Progenitor cell of endocrine pancreas (in vitro differentiated cells): ENCODE results near the gene ZSCAN5A. TPM values are rescaled to one million over a fixed set of nuclear protein-coding genes. Genes with fewer than 3 reads are reported as not detected.

Source experiments
- DNase-seq: peaks from one replicate; pipeline ENCODE4 v3.0.0; 2021; ENCODE audit warnings: low spot score; ENCODE audit not compliant: unreplicated experiment
- H3K27ac Mint-ChIP-seq: 2 replicates; pipeline ENCODE4 v1.8.0; 2021; ENCODE audit warnings: mild to moderate bottlenecking, moderate library complexity, mixed read lengths
- H3K27me3 Mint-ChIP-seq: 2 replicates; pipeline ENCODE4 v1.8.0; 2021; ENCODE audit warnings: mixed read lengths
- H3K36me3 Mint-ChIP-seq: 2 replicates; pipeline ENCODE4 v1.8.0; 2022; ENCODE audit warnings: mixed read lengths; ENCODE audit not compliant: insufficient read depth
- H3K4me1 Mint-ChIP-seq: 2 replicates; pipeline ENCODE4 v1.8.0; 2021; ENCODE audit warnings: low read depth, mixed read lengths
- H3K4me3 Mint-ChIP-seq: 2 replicates; pipeline ENCODE4 v1.8.0; 2021; ENCODE audit warnings: low read depth, mild to moderate bottlenecking, moderate library complexity, mixed read lengths
- H3K9me3 Mint-ChIP-seq: 2 replicates; pipeline ENCODE4 v1.8.0; 2021; ENCODE audit warnings: low read depth, mixed read lengths
- CTCF ChIP-seq: fragments of 200-600 bp; sonication (generic); IDR thresholded peaks from one replicate; pipeline ENCODE4 v1.5.0; 2021; ENCODE audit warnings: antibody characterized with exemption, mild to moderate bottlenecking; ENCODE audit not compliant: unreplicated experiment
- total RNA-seq: library from RNA; stranded (reverse); gene quantifications from 2 replicates; pipeline ENCODE4 v1.2.1, GENCODE V29; 2021

The ZSCAN5A gene
- total RNA-seq, 1 donor from 2014 or later = 19.1 TPM

GRCh38 chr19:56333506-56333905, 18.9 kb upstream of the ZSCAN5A start:
- Mint-ChIP-seq H3K27me3 (no peaks in the 10 kb centered on the region), H3K9me3 (peaks cover 19% of the 10 kb centered on the region), H3K4me3 (no peak overlapping the region), H3K4me1 (no peaks in the 10 kb centered on the region), H3K27ac (no peak overlapping the region), H3K36me3 (no peaks in the 10 kb centered on the region)
- peak; percentile 16 for DNase-seq
- peak; percentile 81 for TF ChIP-seq CTCF

- Mint-ChIP-seq H3K4me1 (no peaks in the 10 kb centered on the region), H3K4me3 (no peak overlapping the region), H3K27me3 (no peaks in the 10 kb centered on the region), H3K9me3 (peaks cover 14% of the 10 kb centered on the region), H3K36me3 (no peaks in the 10 kb centered on the region), H3K27ac (no peak overlapping the region)
- no peak for TF ChIP-seq CTCF
- DNase-seq = no peak
Measured at GRCh38 chr19:56332695-56333094, 18.1 kb upstream of the ZSCAN5A start.

DNA sequence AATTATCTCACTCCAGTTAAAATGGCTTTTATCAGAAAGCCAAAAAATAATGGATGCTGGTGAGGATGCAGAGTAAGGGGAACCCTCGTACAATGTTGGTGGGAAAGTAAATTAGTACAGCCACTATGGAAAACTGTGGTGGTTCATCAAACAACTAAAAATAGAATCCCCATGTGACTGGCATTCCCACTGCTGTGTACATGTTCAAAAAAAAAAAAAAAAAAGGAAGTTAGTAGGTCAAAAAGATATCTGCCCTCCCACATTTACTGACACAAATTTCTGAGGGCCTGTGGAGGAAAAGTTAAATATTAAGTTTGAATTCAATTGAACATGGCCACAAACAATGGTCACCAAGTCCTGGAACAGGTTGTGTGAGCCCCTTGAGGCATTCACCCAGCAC, 9.8 kb upstream of the ZSCAN5A start:
- Mint-ChIP-seq H3K9me3 (peaks cover 9% of the 10 kb centered on the region), H3K27ac (no peak overlapping the region), H3K36me3 (no peaks in the 10 kb centered on the region), H3K4me3 (no peak overlapping the region), H3K4me1 (no peaks in the 10 kb centered on the region), H3K27me3 (no peaks in the 10 kb centered on the region)
- no peak for DNase-seq
- no peak for TF ChIP-seq CTCF

DNA sequence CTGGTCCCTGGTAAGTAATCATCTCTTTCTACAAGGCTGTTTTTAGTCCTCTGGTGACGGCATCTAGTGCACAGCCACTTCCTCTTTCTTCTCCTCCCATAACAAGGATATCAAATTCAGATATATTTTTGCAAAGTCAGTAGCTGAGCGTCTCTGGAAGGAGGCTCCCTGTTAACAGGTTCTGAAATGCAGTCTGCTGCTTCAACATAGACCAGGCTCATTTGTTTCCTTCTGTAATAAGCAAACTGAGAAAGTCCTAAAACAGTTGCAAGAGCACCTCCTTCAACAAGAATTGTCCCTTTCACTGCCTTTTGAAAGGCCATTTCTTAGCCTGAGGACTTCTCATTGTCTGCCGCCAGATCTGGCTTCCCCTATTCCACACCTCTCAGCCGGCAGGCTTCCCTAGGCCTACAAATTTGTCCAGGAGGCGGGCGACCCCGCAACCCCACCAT, 7.4 kb upstream of the ZSCAN5A start:
- no peak for DNase-seq
- Mint-ChIP-seq H3K27me3 (no peaks in the 10 kb centered on the region), H3K36me3 (no peaks in the 10 kb centered on the region), H3K27ac (no peak overlapping the region), H3K9me3 (peaks cover 9% of the 10 kb centered on the region), H3K4me3 (no peak overlapping the region), H3K4me1 (no peaks in the 10 kb centered on the region)
- no peak for TF ChIP-seq CTCF

- Mint-ChIP-seq H3K4me3 (no peak overlapping the region), H3K4me1 (no peaks in the 10 kb centered on the region), H3K27ac (no peak overlapping the region), H3K36me3 (no peaks in the 10 kb centered on the region), H3K27me3 (no peaks in the 10 kb centered on the region), H3K9me3 (peaks cover 5% of the 10 kb centered on the region)
- DNase-seq = no peak
- TF ChIP-seq CTCF = no peak
Measured at GRCh38 chr19:56321254-56321988, 6.8 kb upstream of the ZSCAN5A start.
